ENCODE data around the gene SOWAHA. TPM values are rescaled to one million over a fixed set of nuclear protein-coding genes. Genes with fewer than 3 reads are reported as not detected.
A peak's percentile ranks its signal among the peaks of the same experiment; 100 is the strongest.

SOWAHA gene
- total RNA-seq, 1 experiment from 2014 or later, result 0.20 TPM

GRCh38 chr5:132865668-132866341 is 52.7 kb downstream of the SOWAHA start:
- Histone ChIP-seq H3K56ac (ENCODE audit: insufficient read length, low read depth, low read length) (no peak overlapping the region), H3K79me2 (ENCODE audit: insufficient read depth, low read length) (peaks cover 3% of the 10 kb centered on the region; the same call in 1 of the 2 replicates), H3K14ac (ENCODE audit: insufficient read depth, low read length) (peak overlapping the region; percentile 55; the same call in 1 of the 2 replicates), H2BK20ac (ENCODE audit: low read depth, low read length, poor library complexity, severe bottlenecking) (no peak overlapping the region), H2AK5ac (ENCODE audit: insufficient read length, low read length) (no peak overlapping the region), H2BK5ac (ENCODE audit: insufficient read length, low read length) (no peak overlapping the region), H3K4me1 (ENCODE audit: insufficient read depth, low read length) (peaks cover 5% of the 10 kb centered on the region; the same call in 1 of the 2 replicates), H3K27me3 (ENCODE audit: insufficient read depth, low read length) (no peaks in the 10 kb centered on the region), H4K5ac (ENCODE audit: insufficient read length, low read depth, low read length) (no peak overlapping the region), H4K20me1 (ENCODE audit: control insufficient read depth, insufficient read depth, insufficient read length) (no peaks in the 10 kb centered on the region), H3K4me2 (ENCODE audit: insufficient read depth, insufficient read length, low read length) (peak overlapping the region; percentile 28), H3K23ac (ENCODE audit: insufficient read length, low read depth, low read length) (no peak overlapping the region), H3K27ac (ENCODE audit: insufficient read length, low read depth, low read length) (no peak overlapping the region), H3K9me3 (ENCODE audit: control insufficient read depth, low read depth, low read length) (no peaks in the 10 kb centered on the region), H2BK120ac (ENCODE audit: low read depth, low read length, poor library complexity, severe bottlenecking) (no peak overlapping the region), H2AFZ (ENCODE audit: low read length) (no peak overlapping the region), H3T11ph (ENCODE audit: low read length) (no peak overlapping the region), H2BK12ac (ENCODE audit: insufficient read length, low read depth, low read length) (no peak overlapping the region), H3K79me1 (ENCODE audit: insufficient read depth, low read depth, low read length, poor library complexity, severe bottlenecking) (no peaks in the 10 kb centered on the region), H2BK15ac (ENCODE audit: low read depth, low read length) (no peak overlapping the region), H4K8ac (replicated peaks; ENCODE audit: insufficient read length, low read depth, low read length) (no peak overlapping the region), H3K18ac (ENCODE audit: insufficient read length, low read depth, low read length) (peak overlapping the region; percentile 8), H3K23me2 (ENCODE audit: insufficient read length, low read depth, low read length, poor library complexity, severe bottlenecking) (peaks cover 9% of the 10 kb centered on the region), H3K9ac (ENCODE audit: extremely low read depth, insufficient read length, low read length) (peak overlapping the region; percentile 23), H3K4ac (ENCODE audit: low read depth, low read length) (no peak overlapping the region), H4K91ac (ENCODE audit: insufficient read length, low read depth, low read length) (no peak overlapping the region)
- Mint-ChIP-seq H3K4me1 (peaks cover 27 to 30% of the 10 kb centered on the region in 2 experiments), H3K27me3 (ENCODE audit: low read depth) (peaks cover 2% of the 10 kb centered on the region; the same call in 1 of the 2 replicates), H3K9me3 (peaks cover 0 to 4% of the 10 kb centered on the region in 2 experiments; a peak in 1 of 5 replicates), H3K36me3 (ENCODE audit: insufficient read depth in 1 of 3, low read depth in 3 of 3) (peaks cover 15 to 29% (median 24%) of the 10 kb centered on the region in 3 experiments; a peak in 6 of 7 replicates), H3K4me3 (peak overlapping the region; percentile 99), H3K27ac (peak overlapping the region; percentile 100)
- no peak for TF ChIP-seq CTCF (conservative IDR thresholded peaks at IDR 0.05)
- DNase-seq, result no peak
- WGBS (ENCODE audit: extremely low coverage, insufficient read length, low lambda C conversion rate), result no CpG with 5 or more reads among the region's 30 CpGs

Other genes starting within 250 kb of the SOWAHA start
- gene IL13, start 155.1 kb upstream of the SOWAHA start, total RNA-seq (2021), result not detected in 2 replicates
- not detected in 2 replicates for gene IL4, start 139.3 kb upstream of the SOWAHA start, total RNA-seq (2021)
- gene KIF3A, start 75.8 kb upstream of the SOWAHA start, total RNA-seq (2021), result 12.9 and 13.2 TPM in 2 replicates
- gene CCNI2, start 65.9 kb upstream of the SOWAHA start, total RNA-seq (2021), result 0.57 and 0.90 TPM in 2 replicates
- 36.0 and 38.2 TPM in 2 replicates for gene SEPTIN8, start 36.1 kb upstream of the SOWAHA start, total RNA-seq (2021)
- 5.8 and 7.0 TPM in 2 replicates for gene SHROOM1, start 17.3 kb downstream of the SOWAHA start, total RNA-seq (2021)
- gene GDF9, start 53.2 kb downstream of the SOWAHA start, total RNA-seq (2021), result 0.24 and 0.57 TPM in 2 replicates
- 293 and 306 TPM in 2 replicates for gene UQCRQ, start 53.3 kb downstream of the SOWAHA start, total RNA-seq (2021)
- gene LEAP2, start 60.4 kb downstream of the SOWAHA start, total RNA-seq (2021), result 1.0 and 1.4 TPM in 2 replicates
- 68.1 and 73.2 TPM in 2 replicates for gene AFF4, start 150.3 kb downstream of the SOWAHA start, total RNA-seq (2021)
- 34.0 and 34.4 TPM in 2 replicates for gene ZCCHC10, start 213.2 kb downstream of the SOWAHA start, total RNA-seq (2021)
- 293 and 300 TPM in 2 replicates for gene HSPA4, start 238.7 kb downstream of the SOWAHA start, total RNA-seq (2021)